ENCODE data around the gene CAB39.

CAB39 gene

GRCh38 chr2:230865307-230865765, 152.7 kb downstream of the CAB39 start:
- H3K27me3 Mint-ChIP-seq = no peaks in the 10 kb centered on the region
- H3K27ac Mint-ChIP-seq = peak overlapping the region; percentile 50
- peaks cover 61% of the 10 kb centered on the region for H3K4me1 Mint-ChIP-seq (ENCODE audit: low read depth)
- H3K4me3 Mint-ChIP-seq = peak overlapping the region; percentile 82
- H3K9me3 Mint-ChIP-seq (ENCODE audit: low read depth) = no peaks in the 10 kb centered on the region
- H3K36me3 Mint-ChIP-seq = no peaks in the 10 kb centered on the region

GRCh38 chr2:230865766-230866755, 153.4 kb downstream of the CAB39 start:
- H3K9me3 Mint-ChIP-seq (ENCODE audit: low read depth) = no peaks in the 10 kb centered on the region
- peak overlapping the region; percentile 82 for H3K4me3 Mint-ChIP-seq
- H3K4me1 Mint-ChIP-seq (ENCODE audit: low read depth) = peaks cover 60% of the 10 kb centered on the region
- no peaks in the 10 kb centered on the region for H3K36me3 Mint-ChIP-seq
- H3K27me3 Mint-ChIP-seq = no peaks in the 10 kb centered on the region
- peak overlapping the region; percentile 47 for H3K27ac Mint-ChIP-seq

GRCh38 chr2:230866756-230867523, 154.3 kb downstream of the CAB39 start:
- peaks cover 53% of the 10 kb centered on the region for H3K4me1 Mint-ChIP-seq (ENCODE audit: low read depth)
- peak overlapping the region; percentile 47 for H3K27ac Mint-ChIP-seq
- H3K27me3 Mint-ChIP-seq = no peaks in the 10 kb centered on the region
- H3K9me3 Mint-ChIP-seq (ENCODE audit: low read depth) = no peaks in the 10 kb centered on the region
- peak overlapping the region; percentile 75 for H3K4me3 Mint-ChIP-seq
- H3K36me3 Mint-ChIP-seq = no peaks in the 10 kb centered on the region

GRCh38 chr2:230868161-230868946, 155.7 kb downstream of the CAB39 start:
- H3K27ac Mint-ChIP-seq = no peak overlapping the region
- H3K4me3 Mint-ChIP-seq = no peak overlapping the region
- peaks cover 54% of the 10 kb centered on the region for H3K4me1 Mint-ChIP-seq (ENCODE audit: low read depth)
- H3K36me3 Mint-ChIP-seq = no peaks in the 10 kb centered on the region
- H3K9me3 Mint-ChIP-seq (ENCODE audit: low read depth) = no peaks in the 10 kb centered on the region
- no peaks in the 10 kb centered on the region for H3K27me3 Mint-ChIP-seq

GRCh38 chr2:230868947-230869913, 156.6 kb downstream of the CAB39 start:
- H3K4me3 Mint-ChIP-seq = no peak overlapping the region
- no peaks in the 10 kb centered on the region for H3K36me3 Mint-ChIP-seq
- no peaks in the 10 kb centered on the region for H3K27me3 Mint-ChIP-seq
- peaks cover 57% of the 10 kb centered on the region for H3K4me1 Mint-ChIP-seq (ENCODE audit: low read depth)
- H3K9me3 Mint-ChIP-seq (ENCODE audit: low read depth) = no peaks in the 10 kb centered on the region
- H3K27ac Mint-ChIP-seq = no peak overlapping the region

- H3K4me3 Mint-ChIP-seq = peak overlapping the region; percentile 27
- H3K4me1 Mint-ChIP-seq (ENCODE audit: low read depth) = peaks cover 60% of the 10 kb centered on the region
- peak overlapping the region; percentile 66 for H3K27ac Mint-ChIP-seq
- H3K36me3 Mint-ChIP-seq = no peaks in the 10 kb centered on the region
- no peaks in the 10 kb centered on the region for H3K27me3 Mint-ChIP-seq
- H3K9me3 Mint-ChIP-seq (ENCODE audit: low read depth) = no peaks in the 10 kb centered on the region
Observed at GRCh38 chr2:230869914-230870543, 157.4 kb downstream of the CAB39 start.
